OCI-LY3 (cell line): ENCODE data around the gene LGALS8.

Source experiments
- H2AFZ ChIP-seq: fragments of 200-600, 300-600 bp; shearing (Covaris generic); 2 replicates; pipeline ENCODE4 v1.6.0; 2014; ENCODE audit warnings: antibody characterized with exemption, low read depth, low read length
- H3K27ac ChIP-seq: fragments of 200-600, 300-600 bp; sonication (generic); 2 replicates; pipeline ENCODE4 v1.5.1; 2014; ENCODE audit warnings: mild to moderate bottlenecking, low read length, moderate library complexity, mixed read lengths
- H3K27me3 ChIP-seq: fragments of 200-600, 300-600 bp; sonication (generic); 2 replicates; pipeline ENCODE4 v1.6.1; 2014; ENCODE audit warnings: low read depth, low read length, mixed read lengths
- H3K36me3 ChIP-seq: fragments of 200-600, 300-600 bp; sonication (generic); replicated peaks from 2 replicates; pipeline ENCODE3; 2014; ENCODE audit warnings: low read depth, low read length, mixed read lengths
- H3K4me1 ChIP-seq: fragments of 300-600, 200-600 bp; sonication (generic); 2 replicates; pipeline ENCODE4 v1.6.1; 2014; ENCODE audit warnings: low read length, mixed read lengths
- H3K4me2 ChIP-seq: fragments of 200-600, 300-600 bp; sonication (generic); 2 replicates; pipeline ENCODE4 v1.6.1; 2014; ENCODE audit warnings: low read length, mixed read lengths
- H3K4me3 ChIP-seq: fragments of 300-600, 200-600 bp; sonication (generic); 2 replicates; pipeline ENCODE4 v1.5.1; 2014; ENCODE audit warnings: antibody characterized with exemption, mild to moderate bottlenecking, low read length, moderate library complexity
- H3K79me2 ChIP-seq: fragments of 300-600, 200-600 bp; shearing (Covaris generic); 2 replicates; pipeline ENCODE4 v1.6.1; 2014; ENCODE audit warnings: mild to moderate bottlenecking, low read length, mixed read lengths
- H3K9ac ChIP-seq: fragments of 300-600, 200-600 bp; shearing (Covaris generic); 2 replicates; pipeline ENCODE4 v1.6.0; 2014; ENCODE audit warnings: mild to moderate bottlenecking, low read length, moderate library complexity
- H3K9me3 ChIP-seq: fragments of 200-600, 300-600 bp; shearing (Covaris generic); 2 replicates; pipeline ENCODE4 v1.6.1; 2014; ENCODE audit warnings: low read length, mixed read lengths; ENCODE audit not compliant: insufficient read depth
- H4K20me1 ChIP-seq: fragments of 200-600, 300-600 bp; sonication (generic); 2 replicates; pipeline ENCODE4 v1.6.1; 2016; ENCODE audit warnings: low read length, mixed read lengths; ENCODE audit not compliant: insufficient read depth
- EZH2phosphoT487 ChIP-seq: fragments of 200-600 bp; shearing (Covaris generic); IDR thresholded peaks from 2 replicates; pipeline ENCODE4 v1.6.1; 2018; ENCODE audit warnings: antibody characterized with exemption, mixed run types, low read depth
- TF ChIP-seq, protein P1 (sequence below): fragments of 200-600, 300-600 bp; sonication (generic); IDR thresholded peaks from 2 replicates; pipeline ENCODE4 v1.5.1; 2014; ENCODE audit warnings: antibody characterized with exemption, low read length, low read depth

Gene LGALS8

DNA sequence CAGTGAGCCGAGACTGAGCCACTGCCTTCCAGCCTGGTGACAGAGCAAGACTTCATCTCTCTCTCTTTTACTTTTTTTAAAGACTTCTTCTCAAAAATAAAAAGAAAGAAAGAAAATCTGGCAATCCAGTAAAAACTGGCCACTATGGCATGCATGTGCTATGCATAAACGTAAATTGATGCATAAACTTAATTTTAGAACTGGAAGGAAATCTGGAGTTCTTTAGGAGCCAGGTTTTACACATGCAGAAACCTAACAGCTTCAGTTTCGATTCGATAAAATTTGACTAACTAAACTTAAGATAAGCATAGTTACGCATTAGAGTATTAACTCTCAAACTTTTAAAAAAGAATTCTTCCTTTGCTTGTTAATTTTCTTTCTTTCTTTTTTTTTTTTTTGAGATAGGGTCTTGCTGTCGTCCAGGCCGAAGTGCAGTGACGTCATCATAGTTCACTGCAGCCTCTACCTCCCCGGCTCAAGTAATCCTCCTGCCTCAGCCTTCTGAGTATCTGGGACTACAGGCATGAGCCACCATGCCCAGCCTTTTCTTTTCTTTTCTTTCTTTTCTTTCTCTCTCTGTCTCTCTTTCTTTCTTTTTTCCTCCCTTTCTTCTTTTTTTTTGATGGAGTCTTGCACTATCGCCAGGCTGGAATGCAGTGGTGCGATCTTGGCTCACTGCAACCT, 11.9 kb upstream of the LGALS8 start:
- no peak overlapping the region for H3K27ac ChIP-seq
- no peak overlapping the region for H3K4me2 ChIP-seq
- peaks cover 15% of the 10 kb centered on the region for H3K4me1 ChIP-seq
- no peaks in the 10 kb centered on the region for H3K36me3 ChIP-seq
- H3K79me2 ChIP-seq, result no peaks in the 10 kb centered on the region
- H3K4me3 ChIP-seq, result no peak overlapping the region
- H3K27me3 ChIP-seq, result peaks cover 74% of the 10 kb centered on the region
- peaks cover 21% of the 10 kb centered on the region for H4K20me1 ChIP-seq
- H3K9me3 ChIP-seq, result no peaks in the 10 kb centered on the region
- no peak for TF ChIP-seq EZH2phosphoT487
- TF ChIP-seq, protein P1, sequence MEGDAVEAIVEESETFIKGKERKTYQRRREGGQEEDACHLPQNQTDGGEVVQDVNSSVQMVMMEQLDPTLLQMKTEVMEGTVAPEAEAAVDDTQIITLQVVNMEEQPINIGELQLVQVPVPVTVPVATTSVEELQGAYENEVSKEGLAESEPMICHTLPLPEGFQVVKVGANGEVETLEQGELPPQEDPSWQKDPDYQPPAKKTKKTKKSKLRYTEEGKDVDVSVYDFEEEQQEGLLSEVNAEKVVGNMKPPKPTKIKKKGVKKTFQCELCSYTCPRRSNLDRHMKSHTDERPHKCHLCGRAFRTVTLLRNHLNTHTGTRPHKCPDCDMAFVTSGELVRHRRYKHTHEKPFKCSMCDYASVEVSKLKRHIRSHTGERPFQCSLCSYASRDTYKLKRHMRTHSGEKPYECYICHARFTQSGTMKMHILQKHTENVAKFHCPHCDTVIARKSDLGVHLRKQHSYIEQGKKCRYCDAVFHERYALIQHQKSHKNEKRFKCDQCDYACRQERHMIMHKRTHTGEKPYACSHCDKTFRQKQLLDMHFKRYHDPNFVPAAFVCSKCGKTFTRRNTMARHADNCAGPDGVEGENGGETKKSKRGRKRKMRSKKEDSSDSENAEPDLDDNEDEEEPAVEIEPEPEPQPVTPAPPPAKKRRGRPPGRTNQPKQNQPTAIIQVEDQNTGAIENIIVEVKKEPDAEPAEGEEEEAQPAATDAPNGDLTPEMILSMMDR, result no peak
- H2AFZ ChIP-seq, result no peak overlapping the region
- H3K9ac ChIP-seq, result no peak overlapping the region

DNA sequence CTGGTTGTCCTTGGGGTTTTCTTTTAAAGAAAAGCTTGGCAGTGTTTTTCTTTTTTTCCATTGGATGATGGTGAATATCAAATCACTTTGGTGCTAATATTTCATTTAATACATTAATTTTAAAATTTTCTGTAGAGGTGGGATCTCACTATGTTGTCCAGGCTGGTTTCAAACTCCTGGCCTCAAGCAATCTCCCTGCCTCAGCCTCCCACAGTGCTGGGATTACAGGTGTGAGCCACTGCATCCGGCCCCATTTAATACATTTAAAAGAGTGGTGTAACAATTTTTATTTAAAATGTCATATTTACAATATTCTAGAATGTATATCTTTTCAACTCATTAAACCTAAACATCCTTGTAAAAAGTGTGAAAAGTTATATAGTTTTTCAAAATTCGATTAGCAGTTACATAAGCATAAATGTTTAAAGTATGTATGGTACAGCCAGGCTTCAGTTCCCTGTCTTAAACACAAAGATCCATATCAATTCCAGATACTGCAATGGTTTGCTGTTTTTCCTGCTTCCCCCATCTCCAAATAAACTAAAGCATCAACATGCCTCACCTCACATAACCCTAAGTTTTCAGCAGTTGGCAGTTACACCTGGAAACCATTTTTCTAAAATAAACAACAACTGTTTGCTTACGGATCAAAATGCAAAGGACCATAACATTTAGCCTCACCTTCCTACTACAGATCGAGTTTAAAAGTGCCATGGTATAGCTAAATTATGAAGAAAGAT, 8.9 kb upstream of the LGALS8 start:
- H3K9ac ChIP-seq, result no peak overlapping the region
- no peak overlapping the region for H2AFZ ChIP-seq
- peaks cover 5% of the 10 kb centered on the region; the same call in 1 of the 2 replicates for H4K20me1 ChIP-seq
- H3K79me2 ChIP-seq, result no peaks in the 10 kb centered on the region
- no peaks in the 10 kb centered on the region for H3K4me1 ChIP-seq
- H3K27me3 ChIP-seq, result peaks cover 79% of the 10 kb centered on the region
- TF ChIP-seq EZH2phosphoT487, result no peak
- TF ChIP-seq, protein P1, result no peak
- no peak overlapping the region for H3K4me2 ChIP-seq
- H3K36me3 ChIP-seq, result no peaks in the 10 kb centered on the region
- no peak overlapping the region for H3K27ac ChIP-seq
- no peaks in the 10 kb centered on the region for H3K9me3 ChIP-seq
- no peak overlapping the region for H3K4me3 ChIP-seq

DNA sequence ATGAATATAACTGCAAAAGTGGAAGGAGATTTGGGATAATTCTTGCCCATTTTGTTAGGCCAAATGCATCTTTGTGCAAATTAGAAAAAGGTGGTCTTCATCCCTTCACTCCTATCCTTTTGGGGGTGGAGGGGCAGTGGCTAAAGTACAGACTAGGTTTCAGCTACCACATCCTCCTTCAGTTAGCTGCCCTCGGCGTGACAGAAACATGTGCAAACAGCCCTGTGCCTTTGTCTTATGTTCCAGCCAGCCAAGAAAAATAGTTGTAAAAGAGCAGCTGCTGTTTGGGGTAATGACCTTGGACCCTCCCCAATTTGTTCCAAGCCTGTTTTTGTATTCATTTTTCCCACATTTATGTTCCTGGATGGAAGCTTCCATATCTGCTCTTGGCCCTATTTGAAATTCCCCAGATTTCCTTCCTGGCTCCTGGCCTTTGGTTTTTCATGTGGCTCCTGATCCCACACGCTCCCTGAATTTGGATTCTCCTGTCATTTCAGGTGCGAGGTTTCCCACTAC, 8.3 kb upstream of the LGALS8 start:
- Histone ChIP-seq H2AFZ (no peak overlapping the region), H4K20me1 (peaks cover 5% of the 10 kb centered on the region; the same call in 1 of the 2 replicates), H3K9me3 (no peaks in the 10 kb centered on the region), H3K4me2 (no peak overlapping the region), H3K36me3 (no peaks in the 10 kb centered on the region), H3K4me1 (no peaks in the 10 kb centered on the region), H3K9ac (no peak overlapping the region), H3K79me2 (no peaks in the 10 kb centered on the region), H3K4me3 (no peak overlapping the region), H3K27ac (no peak overlapping the region), H3K27me3 (peaks cover 76% of the 10 kb centered on the region)
- TF ChIP-seq EZH2phosphoT487, result no peak
- TF ChIP-seq, protein P1, result no peak
